HG02943 (cell line): ENCODE data around the gene HS3ST2.

ENCODE experiments used
- ATAC-seq: cut with Tn5 transposase; IDR thresholded peaks from one replicate; pipeline ENCODE4 v1.9.1; 2021; ENCODE audit warnings: mild to moderate bottlenecking, low read depth, moderate library complexity; ENCODE audit not compliant: unreplicated experiment

Gene HS3ST2

GRCh38 chr16:22813948-22814710, at the start of gene HS3ST2:
HS3ST2 (plus strand) TSS chr16:22814162; CDS start chr16:22814611, 449 bp downstream.
- no peak for ATAC-seq

GRCh38 chr16:22764662-22765327, 49.2 kb upstream of the HS3ST2 start:
- ATAC-seq, result no peak

DNA sequence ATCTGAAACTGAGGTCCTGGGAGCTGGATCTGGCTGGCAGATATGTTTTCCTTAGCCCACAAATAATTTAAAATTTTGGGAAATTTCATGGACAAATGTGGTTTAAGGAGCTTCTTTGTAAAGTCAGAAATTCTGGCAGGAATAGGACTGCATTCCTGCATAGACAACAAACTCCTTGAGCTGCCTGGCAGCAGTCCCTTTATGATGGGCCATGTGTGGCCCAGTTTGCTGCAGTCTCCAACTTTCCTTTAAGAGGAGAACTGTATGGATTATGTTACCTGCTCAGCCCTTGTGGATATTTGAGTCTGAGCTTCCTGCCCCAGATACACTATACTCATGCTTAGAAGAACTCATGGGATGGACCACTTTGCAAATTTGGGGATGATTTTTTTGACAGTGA, 48.5 kb upstream of the HS3ST2 start:
- no peak for ATAC-seq

DNA sequence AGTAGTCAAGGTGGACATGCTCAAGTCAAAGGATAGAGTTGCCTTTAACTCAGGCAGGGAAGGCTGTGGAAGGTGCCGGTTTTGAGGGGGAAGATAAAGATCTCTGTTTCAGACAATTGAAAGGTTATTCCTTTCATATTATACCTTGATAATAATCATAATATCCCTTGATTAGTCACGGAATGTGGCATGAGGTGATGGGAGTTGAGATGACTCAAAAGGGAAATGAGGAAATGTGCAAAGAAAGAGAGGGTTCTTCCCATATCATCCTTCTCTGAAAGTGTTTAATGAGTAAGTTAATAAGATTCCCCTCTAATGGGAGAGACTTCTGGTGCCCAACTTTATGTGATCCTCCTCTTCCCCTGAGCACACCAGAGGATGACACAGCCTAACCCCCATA, 43.1 kb upstream of the HS3ST2 start:
- no peak for ATAC-seq

DNA sequence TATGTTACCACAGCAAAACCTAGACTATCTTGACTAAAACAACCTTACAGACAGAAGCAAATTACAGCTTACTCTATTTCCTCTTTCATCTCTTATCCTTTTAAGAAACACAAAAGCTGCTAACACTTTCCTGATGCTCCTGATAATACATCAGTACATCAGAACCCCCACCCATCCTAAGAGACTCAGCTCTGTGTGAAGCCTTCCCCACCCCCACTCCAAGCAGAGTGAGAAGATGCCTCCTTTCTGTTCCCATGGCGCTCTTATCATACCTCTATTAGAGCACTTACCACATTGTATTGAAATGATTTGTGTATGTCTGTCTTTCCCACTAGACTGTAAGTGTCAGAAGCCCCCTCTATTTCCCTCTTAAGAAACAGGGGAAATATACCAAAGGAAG, 42.4 kb upstream of the HS3ST2 start:
- no peak for ATAC-seq

DNA sequence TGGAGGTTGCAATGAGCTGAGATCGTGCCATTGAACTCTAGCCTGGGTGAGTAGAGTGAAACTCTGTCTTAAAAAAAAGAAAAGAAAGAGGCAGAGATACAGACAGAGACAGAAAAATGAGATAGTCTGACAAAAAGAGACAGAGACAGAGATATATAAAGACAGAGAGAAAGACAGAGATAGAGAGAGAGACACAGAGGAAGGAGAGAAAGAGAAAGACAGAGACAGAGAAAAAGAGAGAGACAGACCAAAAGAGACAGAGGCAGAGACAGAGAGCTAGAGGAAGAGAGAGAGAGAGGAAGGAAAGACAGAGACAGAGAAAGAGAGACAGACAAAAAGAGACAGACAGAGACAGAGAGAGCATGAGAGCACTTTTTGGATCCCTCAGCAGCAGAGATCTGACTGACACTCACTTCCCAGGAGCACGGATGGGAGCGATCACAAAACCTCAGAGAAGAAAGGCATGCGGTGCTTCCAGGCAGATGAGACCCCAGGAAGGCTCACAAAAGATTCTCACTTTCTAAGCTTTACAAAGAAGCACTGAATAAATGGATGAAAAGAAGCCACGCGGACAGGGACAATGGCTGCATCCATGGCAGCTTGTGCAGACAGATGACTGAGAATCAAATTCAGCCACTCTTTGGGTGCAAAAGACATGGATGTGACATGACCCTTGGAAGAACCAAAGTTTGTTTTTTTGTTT, 38.6 kb upstream of the HS3ST2 start:
- ATAC-seq, result no peak

DNA sequence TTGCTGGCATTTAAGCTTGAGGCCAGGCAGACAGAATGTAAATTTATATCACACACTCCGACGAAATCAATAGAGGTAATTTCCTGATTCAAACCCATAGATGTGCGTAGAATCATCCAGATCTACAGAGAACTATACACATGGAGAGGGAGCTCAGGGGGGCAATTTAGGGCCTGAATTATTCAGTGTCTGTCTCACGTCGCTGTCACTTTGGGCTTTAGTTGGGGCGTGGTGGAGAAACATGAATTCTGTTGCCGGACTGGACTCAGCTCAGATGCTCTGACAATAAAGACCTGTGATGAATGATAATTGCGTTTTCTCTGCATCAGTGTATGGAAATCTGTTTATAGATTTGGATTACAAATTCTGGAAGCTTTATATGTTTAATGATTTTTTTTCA, 32.5 kb upstream of the HS3ST2 start:
- no peak for ATAC-seq

- ATAC-seq, result no peak
These were observed 31.6 kb upstream of the HS3ST2 start for GRCh38 chr16:22782314-22782713.

DNA sequence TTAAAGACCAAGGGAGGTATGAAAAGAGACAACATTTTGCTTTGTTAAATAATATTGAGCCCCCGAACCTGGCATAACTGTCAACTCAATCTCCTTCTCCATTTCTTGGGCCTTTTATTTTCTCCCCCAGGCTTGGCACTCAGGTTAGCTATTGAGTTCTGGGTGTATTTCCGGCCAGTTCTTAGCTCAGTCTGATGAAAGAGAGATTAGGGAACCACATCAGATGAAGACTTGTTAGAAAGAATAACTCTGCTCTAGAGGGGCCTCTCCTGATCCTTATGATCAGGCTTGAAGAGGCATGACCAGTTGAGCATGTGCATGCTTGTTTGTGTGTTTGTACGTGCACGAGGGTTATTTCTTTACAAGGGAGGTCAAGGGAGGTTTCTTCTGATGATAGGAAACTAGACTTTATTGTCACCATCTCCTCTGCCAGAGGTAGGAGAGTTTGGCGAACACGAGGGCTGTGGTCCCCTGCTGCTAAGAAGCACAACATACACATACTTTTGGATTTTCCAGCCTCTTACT, 29.2 kb upstream of the HS3ST2 start:
- no peak for ATAC-seq

DNA sequence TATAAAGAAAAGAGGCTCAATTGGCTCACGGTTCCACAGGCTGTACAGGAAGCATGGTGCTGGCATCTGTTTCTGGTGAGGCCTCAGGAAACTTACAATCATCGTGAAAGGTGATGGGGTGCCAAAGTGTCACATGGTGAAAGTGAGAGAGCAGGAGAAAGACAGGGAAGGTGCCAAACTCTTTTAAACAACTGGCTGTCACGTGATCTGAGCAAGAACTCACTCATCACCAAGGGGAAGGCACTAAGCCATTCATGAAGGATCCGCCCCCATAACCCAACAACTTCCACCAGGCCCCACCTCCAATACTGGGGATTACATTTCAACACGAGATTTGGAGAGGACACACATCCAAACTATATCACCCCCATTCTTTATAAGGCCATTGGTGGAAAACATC, 28.4 kb upstream of the HS3ST2 start:
- ATAC-seq, result no peak

DNA sequence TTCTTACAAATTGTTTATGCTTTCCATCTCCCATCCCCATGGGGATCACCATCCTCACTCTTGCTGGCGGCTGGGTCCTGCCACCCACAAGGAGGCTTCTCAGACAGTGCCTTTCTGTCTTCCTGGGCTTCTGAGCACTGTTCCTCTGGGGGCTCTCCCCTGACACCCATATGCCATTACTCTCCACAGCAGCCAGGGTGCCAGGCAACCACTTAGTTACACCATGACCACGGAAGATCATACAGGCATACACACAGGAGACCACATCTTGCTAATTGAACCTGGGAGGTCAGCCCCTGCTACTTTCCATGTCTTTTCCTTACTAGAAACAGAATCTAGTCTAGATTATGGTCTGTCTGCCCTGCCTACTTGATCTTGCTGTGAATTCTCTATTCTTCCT, 27.7 kb upstream of the HS3ST2 start:
- no peak for ATAC-seq

- no peak for ATAC-seq
These were observed 27.3 kb upstream of the HS3ST2 start for GRCh38 chr16:22786691-22787090.

DNA sequence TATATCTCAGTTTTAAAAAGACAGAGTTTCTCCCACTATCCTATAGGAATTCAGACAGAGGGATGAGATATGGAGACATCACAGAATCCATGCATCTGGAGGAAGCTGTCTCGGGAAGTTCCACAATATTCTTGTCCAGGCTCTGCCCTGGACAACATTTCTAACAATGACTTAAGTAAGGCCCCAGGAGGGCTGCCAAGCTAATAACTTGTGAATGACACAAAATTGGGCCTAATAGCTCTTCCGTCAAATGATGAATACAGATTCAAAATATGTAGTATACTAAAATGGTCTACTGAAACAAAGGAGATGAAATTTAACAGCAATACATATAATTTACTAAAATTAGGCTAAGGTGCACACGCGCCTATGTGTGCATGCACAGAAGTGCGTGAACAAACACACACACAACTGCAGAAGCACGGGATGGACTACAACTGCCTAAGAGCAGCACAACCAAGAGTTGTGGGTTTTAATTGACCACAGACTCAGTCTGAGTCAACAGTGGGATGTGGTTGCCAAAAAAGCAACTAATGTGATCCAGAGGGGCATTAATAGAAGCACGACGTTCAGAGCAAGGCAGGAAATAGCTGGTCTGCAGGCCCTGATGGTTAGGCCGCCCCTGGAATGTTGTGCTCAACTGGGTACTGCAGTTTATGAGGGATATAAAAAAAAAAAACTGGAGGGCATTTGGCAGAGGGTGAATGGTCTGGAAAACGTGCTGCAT, 26.3 kb upstream of the HS3ST2 start:
- ATAC-seq, result no peak

DNA sequence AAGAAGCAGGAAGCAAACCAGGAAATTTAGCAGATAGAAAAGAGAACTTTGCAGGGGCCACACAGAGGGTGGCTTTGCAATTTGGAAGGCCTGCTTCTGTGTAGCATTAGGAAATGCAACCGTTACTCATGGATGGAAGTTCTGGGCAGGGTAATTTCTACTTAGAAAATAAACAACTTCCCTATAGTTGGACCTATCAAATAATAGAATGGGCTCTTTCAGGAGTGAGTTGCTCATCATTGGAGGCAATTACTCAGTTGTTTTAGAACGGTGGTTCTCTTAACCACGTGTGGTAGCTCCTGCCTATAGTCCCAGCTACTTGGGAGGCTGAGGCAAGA, 25.8 kb upstream of the HS3ST2 start:
- ATAC-seq, result no peak

GRCh38 chr16:22789281-22789945, 24.5 kb upstream of the HS3ST2 start:
- no peak for ATAC-seq

DNA sequence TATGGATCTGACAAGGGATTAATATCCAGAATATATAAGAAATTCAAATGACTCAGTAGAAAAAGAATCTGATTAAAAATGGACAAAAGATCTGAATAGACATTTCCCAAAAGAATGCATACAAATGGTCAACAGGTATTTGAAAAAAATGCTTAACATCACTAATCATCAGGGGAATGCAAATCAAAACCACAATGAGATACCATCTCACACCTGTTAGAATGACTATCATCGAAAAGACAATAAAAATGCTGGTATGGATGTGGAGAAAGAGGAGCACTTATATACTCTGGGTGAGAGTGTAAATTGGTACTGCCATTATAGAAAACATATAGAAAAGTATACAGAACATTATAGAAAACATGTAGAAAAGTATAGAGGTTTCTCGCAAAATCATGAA, 16.4 kb upstream of the HS3ST2 start:
- no peak for ATAC-seq

DNA sequence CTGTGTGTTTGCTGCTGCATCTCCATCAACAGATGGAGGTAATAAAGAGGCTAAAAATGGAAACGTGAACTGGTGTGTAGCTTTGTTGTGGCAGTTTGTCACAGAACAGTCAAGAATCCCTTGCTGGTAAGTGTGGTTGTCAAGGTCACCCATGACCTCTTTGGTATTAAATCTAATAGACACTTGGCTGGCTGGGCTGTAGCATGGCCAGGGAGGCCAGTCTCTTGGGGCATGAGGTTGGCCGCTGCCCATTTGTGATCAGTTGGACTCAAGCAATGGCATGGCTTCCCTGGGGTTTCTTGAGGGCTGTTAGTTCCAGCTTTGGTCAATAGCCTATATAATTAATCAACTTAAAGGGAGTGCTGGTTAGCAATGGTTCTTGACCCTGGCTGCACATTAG, 14.8 kb upstream of the HS3ST2 start:
- ATAC-seq, result no peak

GRCh38 chr16:22804893-22805292, 9.1 kb upstream of the HS3ST2 start:
- ATAC-seq, result no peak

DNA sequence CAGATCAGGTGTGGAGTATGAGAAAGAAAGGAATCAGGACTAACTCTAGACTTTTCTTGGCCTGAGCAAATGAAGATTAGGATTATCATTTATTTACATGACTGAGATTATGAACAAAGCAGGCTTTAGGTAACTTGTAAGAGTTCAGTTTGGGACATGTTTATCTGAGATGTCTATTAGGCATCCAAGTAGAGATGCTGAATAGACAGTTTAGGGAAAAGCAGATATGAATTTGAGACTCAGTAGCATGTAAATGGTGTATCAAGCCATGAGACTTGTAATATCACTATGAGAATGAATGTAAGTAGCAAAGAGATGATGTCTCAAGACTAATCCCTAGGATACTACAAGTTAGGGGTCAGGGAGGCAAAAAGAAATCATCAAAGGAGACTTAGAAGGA, 8.6 kb upstream of the HS3ST2 start:
- no peak for ATAC-seq

DNA sequence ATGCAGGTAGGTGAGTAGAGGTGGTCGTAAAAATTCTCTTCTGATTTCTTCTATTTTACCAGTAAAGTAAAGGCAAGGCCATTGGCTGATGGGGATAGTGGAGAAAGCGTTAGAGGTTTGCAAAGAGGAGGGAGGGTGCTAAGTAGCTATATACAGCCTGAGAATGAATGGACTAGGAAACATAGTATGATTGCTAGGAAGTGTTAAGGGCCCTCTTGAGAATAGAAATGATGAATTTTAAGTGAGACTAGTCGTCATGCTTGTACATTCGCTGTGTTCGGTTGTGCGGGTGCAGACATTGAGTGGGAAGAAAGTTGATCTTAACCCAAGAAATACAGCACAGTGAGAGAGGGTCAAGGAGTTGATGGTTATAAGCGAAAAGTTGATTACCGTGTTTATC, 7.2 kb upstream of the HS3ST2 start:
- ATAC-seq, result no peak
